Measurements from ENCODE around the gene MARCHF2.

DNA sequence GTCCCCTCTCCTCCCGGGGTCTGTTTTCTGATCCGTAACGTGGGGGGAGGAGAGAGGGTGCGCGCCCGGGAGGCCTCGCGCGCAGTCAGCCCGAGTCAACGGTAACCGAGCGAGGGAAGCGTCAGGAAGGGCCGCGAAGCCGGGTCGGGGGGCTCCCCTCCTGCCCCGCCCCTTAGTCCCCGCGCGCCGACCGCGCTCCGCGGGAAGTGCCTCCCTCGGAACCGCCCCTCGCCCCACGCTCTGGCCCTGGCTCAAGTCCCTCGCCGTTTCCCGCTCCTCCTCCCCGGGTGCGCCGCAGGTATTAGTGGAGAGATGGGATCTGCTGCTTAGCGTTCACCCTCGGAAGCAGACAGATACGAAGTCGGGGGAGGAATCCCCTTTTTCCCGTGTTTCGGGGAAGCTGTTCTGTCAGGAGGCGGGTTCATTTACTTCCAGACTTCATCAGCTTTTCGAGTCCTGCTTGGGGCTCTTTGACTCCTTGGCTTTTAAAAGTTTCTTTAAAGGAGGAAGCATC, 32.4 kb downstream of the MARCHF2 start:
- TF ChIP-seq GABPA (IDR thresholded peaks at IDR 0.05; ENCODE audit: low read depth) (no peak), CHD2 (IDR thresholded peaks at IDR 0.05; ENCODE audit: low read length, partially characterized antibody) (no peak), EP300 (IDR thresholded peaks at IDR 0.05; ENCODE audit: borderline replicate concordance in 1 of 2, low read depth in 1 of 2, low read length in 1 of 2) (no peak), POLR2AphosphoS5 (IDR thresholded peaks at IDR 0.05; ENCODE audit: low read depth, low read length) (no peak)
- TF ChIP-seq, protein P1, sequence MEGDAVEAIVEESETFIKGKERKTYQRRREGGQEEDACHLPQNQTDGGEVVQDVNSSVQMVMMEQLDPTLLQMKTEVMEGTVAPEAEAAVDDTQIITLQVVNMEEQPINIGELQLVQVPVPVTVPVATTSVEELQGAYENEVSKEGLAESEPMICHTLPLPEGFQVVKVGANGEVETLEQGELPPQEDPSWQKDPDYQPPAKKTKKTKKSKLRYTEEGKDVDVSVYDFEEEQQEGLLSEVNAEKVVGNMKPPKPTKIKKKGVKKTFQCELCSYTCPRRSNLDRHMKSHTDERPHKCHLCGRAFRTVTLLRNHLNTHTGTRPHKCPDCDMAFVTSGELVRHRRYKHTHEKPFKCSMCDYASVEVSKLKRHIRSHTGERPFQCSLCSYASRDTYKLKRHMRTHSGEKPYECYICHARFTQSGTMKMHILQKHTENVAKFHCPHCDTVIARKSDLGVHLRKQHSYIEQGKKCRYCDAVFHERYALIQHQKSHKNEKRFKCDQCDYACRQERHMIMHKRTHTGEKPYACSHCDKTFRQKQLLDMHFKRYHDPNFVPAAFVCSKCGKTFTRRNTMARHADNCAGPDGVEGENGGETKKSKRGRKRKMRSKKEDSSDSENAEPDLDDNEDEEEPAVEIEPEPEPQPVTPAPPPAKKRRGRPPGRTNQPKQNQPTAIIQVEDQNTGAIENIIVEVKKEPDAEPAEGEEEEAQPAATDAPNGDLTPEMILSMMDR (IDR thresholded peaks at IDR 0.05): no peak
- TF ChIP-seq, protein P2, sequence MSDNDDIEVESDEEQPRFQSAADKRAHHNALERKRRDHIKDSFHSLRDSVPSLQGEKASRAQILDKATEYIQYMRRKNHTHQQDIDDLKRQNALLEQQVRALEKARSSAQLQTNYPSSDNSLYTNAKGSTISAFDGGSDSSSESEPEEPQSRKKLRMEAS (IDR thresholded peaks at IDR 0.05; ENCODE audit: low read depth): peak; percentile 14; the same call in 1 of the 2 replicates
- TF ChIP-seq, protein P3, sequence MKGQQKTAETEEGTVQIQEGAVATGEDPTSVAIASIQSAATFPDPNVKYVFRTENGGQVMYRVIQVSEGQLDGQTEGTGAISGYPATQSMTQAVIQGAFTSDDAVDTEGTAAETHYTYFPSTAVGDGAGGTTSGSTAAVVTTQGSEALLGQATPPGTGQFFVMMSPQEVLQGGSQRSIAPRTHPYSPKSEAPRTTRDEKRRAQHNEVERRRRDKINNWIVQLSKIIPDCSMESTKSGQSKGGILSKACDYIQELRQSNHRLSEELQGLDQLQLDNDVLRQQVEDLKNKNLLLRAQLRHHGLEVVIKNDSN (IDR thresholded peaks at IDR 0.05; ENCODE audit: borderline replicate concordance, low read depth): no peak
